GM06990 (cell line): ENCODE measurements around the gene CCDC181.
A peak's percentile ranks its signal among the peaks of the same experiment; 100 is the strongest.

Experiments used
- DNase-seq: peaks from one replicate; pipeline ENCODE4 v3.0.0-alpha.2; 2011; ENCODE audit not compliant: insufficient read length; ENCODE audit errors: extremely low read depth
- H3K27me3 ChIP-seq: replicated peaks from 2 replicates; pipeline ENCODE4 v1.6.0; 2011; ENCODE audit warnings: low read length; ENCODE audit not compliant: control insufficient read depth, insufficient read depth
- H3K36me3 ChIP-seq: 2 replicates; pipeline ENCODE4 v1.5.1; 2011; ENCODE audit warnings: low read length; ENCODE audit not compliant: control insufficient read depth, insufficient read depth
- H3K4me3 ChIP-seq: replicated peaks from 2 replicates; pipeline ENCODE4 v1.5.1; 2011; ENCODE audit warnings: low read depth, mild to moderate bottlenecking, control low read depth, low read length
- TF ChIP-seq, protein P1 (sequence below): IDR thresholded peaks from 2 replicates; pipeline ENCODE4 v1.5.1; 2011; ENCODE audit warnings: low read length, control low read depth, mild to moderate bottlenecking, inconsistent platforms; ENCODE audit not compliant: insufficient read depth, poor library complexity, severe bottlenecking

CCDC181 gene

DNA sequence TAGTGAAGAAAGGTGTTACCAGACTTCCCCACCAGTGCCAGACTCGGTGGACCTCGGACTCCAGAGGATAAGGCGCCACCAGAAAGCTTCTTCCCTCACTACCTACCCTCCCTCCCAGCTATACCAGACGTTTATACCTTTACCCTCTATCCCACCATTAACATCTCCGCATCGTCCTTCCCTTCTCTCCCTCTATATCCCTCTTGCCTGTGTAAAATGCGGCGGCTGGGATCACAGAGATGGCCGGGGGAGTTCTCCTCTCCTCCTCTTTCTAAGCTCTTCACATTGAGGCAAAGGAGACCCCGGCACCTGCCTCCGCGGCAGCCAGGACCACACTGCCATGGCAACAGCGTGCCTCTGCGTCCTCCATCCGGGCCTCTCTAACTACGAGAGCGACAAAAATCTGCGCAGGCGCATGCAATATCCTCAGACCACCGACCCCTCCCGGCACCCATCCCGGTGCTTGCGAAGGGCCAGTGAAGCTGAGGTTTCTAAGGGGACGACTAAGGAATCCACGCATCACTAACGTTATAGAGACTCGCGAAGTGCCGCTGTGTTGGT lies at the start of gene CCDC181:
TSS of gene CCDC181 (minus strand) at position 394 of the 561 bp plus-strand sequence. CDS start 2,547 bp downstream, outside the sequence.
- Histone ChIP-seq H3K36me3 (no peaks in the 10 kb centered on the region), H3K4me3 (peak within 1 kb of the TSS; percentile 59), H3K27me3 (peaks cover 2% of the 10 kb centered on the region; the same call in 1 of the 2 replicates)
- peak; percentile 8 for DNase-seq
- TF ChIP-seq, protein P1, sequence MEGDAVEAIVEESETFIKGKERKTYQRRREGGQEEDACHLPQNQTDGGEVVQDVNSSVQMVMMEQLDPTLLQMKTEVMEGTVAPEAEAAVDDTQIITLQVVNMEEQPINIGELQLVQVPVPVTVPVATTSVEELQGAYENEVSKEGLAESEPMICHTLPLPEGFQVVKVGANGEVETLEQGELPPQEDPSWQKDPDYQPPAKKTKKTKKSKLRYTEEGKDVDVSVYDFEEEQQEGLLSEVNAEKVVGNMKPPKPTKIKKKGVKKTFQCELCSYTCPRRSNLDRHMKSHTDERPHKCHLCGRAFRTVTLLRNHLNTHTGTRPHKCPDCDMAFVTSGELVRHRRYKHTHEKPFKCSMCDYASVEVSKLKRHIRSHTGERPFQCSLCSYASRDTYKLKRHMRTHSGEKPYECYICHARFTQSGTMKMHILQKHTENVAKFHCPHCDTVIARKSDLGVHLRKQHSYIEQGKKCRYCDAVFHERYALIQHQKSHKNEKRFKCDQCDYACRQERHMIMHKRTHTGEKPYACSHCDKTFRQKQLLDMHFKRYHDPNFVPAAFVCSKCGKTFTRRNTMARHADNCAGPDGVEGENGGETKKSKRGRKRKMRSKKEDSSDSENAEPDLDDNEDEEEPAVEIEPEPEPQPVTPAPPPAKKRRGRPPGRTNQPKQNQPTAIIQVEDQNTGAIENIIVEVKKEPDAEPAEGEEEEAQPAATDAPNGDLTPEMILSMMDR: no peak

DNA sequence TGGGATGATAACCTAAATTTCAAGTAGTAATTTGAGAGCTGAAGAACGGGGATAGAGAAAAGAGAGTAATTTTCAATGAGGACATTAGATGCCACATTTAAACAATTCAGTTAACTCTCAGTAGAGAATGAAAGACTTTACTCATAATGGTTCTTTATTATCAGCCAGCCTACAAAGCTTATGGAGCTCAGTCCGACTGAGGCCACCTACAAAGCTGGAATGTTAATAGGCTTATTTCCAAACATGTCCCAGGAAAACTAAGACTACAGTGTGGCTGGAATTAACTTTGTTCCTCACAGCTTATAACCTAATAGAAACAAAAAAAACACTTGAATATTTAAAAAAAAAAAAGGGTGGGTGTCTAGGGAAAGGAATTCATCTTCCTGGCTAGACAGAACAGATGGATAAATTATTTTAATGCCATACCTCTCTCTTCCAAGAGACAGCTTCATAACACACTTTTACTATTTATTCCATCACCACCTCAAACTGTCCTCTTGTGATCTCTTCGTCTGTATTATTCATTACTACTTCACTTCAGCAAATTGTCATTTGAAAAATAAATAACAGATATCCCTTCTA lies 48.6 kb upstream of the CCDC181 start:
- no peak for DNase-seq
- TF ChIP-seq, protein P1: no peak
- H3K4me3 ChIP-seq: no peak overlapping the region
- H3K27me3 ChIP-seq: no peaks in the 10 kb centered on the region
- no peaks in the 10 kb centered on the region; the same call in 1 of the 2 replicates for H3K36me3 ChIP-seq

DNA sequence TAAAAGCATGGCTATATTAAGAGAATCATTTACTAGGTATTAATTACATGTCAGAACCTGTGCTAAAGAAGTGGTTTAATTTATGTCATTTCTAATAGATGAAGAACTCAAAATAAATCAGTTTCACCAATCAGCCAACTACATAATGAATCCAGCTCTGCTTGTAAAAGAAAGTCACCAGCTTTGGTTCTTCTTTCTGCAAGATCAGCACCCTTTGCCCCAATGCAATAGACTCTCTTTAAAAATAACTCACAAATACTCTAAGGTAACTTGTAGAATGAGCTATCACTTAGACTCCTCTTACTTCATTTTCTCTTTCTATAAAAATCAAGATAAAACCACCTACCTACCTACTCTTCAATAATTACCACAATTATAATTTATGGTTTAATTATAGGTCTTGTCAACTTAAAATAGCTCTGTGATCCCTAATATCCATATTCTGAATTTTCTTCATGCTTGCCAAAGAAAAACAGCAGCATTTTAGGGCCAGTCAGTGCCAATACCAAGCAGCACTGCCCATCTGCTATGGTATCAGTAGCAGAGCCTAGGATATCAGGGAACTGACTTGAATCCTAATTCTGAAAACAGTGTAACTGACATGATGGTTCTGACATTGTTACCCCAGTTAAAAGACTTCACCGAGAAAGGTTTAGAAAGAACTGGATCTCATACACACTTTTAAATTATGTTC lies 47.2 kb upstream of the CCDC181 start:
- TF ChIP-seq, protein P1: no peak
- Histone ChIP-seq H3K4me3 (no peak overlapping the region), H3K36me3 (no peaks in the 10 kb centered on the region; the same call in 1 of the 2 replicates), H3K27me3 (no peaks in the 10 kb centered on the region)
- DNase-seq: no peak

DNA sequence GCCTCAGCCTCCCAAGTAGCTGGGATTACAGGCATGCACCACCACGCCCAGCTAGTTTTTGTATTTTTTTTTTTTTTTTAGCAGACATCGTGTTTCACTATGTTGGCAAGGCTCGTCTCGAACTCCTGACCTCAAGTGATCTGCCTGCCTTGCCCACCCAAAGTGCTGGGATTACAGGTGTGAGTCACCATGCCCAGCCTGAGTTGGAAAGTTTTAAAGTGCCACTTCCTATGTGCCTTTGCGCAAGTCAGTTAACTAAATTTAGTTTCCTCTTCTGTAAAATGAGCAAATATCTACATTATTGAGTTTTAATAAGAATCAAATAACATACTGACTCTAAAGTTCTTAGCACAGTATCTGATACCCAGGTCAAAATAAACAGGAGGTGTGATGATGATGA lies 46.1 kb upstream of the CCDC181 start:
- TF ChIP-seq, protein P1: no peak
- DNase-seq: no peak

DNA sequence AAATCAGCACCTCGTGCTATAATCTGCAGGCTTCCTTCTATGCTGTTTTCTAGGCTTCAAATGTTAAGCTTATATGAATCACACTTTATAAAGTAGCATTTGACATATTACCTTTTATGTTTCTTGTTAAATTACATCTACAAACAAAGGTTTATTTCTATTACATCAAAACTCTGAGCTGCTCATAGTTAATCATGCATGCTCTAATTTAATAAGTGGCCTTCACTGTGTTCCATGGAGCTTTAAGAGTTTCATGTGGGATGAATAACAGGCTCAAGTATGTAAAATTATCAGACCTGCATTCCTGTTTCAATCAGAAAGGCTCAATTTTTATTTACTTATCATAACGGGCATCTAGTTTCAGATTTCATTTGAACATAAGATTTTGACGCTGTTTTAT lies 45.5 kb upstream of the CCDC181 start:
- Histone ChIP-seq H3K36me3 (no peaks in the 10 kb centered on the region; the same call in 1 of the 2 replicates), H3K4me3 (no peak overlapping the region), H3K27me3 (no peaks in the 10 kb centered on the region)
- TF ChIP-seq, protein P1: no peak
- no peak for DNase-seq

More for the DNA sequence above, 46.1 kb upstream of the CCDC181 start:
- H3K4me3 ChIP-seq: no peak overlapping the region
- H3K36me3 ChIP-seq: no peaks in the 10 kb centered on the region; the same call in 1 of the 2 replicates
- H3K27me3 ChIP-seq: no peaks in the 10 kb centered on the region
